Stimulated activated naive CD8-positive, alpha-beta T cell treated with anti-CD3 and anti-CD28 coated beads, Interleukin-15, amount 100 ng/mL, for 72 hours (primary cell): Measurements from ENCODE around the gene COQ8A.

Experiments
- ATAC-seq: fragments of 150-1000 bp; cut with Tn5 transposase; 2 replicates; pipeline ENCODE4 v1.10.0; 2021; ENCODE audit warnings: mild to moderate bottlenecking, moderate library complexity
- DNase-seq, 2 donors: peaks; one replicate each; pipeline ENCODE4 v3.0.0; 2021 to 2022
- H3K27ac Mint-ChIP-seq, 2 donors: one replicate each; pipeline ENCODE4 v1.8.0; 2022; ENCODE audit warnings: mild to moderate bottlenecking in 2 of 2, mixed read lengths in 2 of 2, moderate library complexity in 2 of 2
- H3K27me3 Mint-ChIP-seq: one replicate; pipeline ENCODE4 v1.8.0; 2022; ENCODE audit warnings: mixed read lengths
- H3K4me1 Mint-ChIP-seq: one replicate; pipeline ENCODE4 v1.8.0; 2022; ENCODE audit warnings: mild to moderate bottlenecking, mixed read lengths
- H3K4me3 Mint-ChIP-seq, 2 donors: one replicate each; pipeline ENCODE4 v1.8.0; 2022; ENCODE audit warnings: mild to moderate bottlenecking in 2 of 2, mixed read lengths in 2 of 2, moderate library complexity in 1 of 2
- H3K9me3 Mint-ChIP-seq, 2 donors: one replicate each; pipeline ENCODE4 v1.8.0; 2022; ENCODE audit warnings: mixed read lengths in 2 of 2

COQ8A gene

DNA sequence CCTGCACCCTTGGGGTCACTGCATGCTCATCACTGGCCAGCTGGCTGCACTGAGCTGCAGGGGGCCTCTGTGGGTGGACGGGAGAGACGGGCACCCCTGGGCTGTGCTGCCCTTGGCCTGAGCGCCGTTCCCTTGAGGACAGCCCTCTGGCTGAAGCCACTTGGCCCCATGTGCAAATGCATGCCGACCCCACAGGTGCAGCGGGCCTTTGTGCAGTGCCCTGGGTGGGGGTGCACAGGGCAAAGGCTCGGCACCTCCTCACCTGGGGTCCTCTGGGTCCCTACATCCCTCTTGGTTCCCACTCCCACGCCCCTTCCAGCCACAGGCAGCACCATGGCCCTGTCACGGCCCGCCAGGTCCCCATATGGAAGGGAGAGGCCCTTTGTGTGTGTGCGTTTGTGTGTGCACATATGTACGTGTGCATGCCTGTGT, 41.3 kb downstream of the COQ8A start:
- Mint-ChIP-seq H3K4me1 (no peaks in the 10 kb centered on the region), H3K9me3 (no peaks in the 10 kb centered on the region), H3K4me3 (no peak overlapping the region), H3K27me3 (no peaks in the 10 kb centered on the region), H3K27ac (no peak overlapping the region)
- no peak for DNase-seq
- ATAC-seq = no peak

DNA sequence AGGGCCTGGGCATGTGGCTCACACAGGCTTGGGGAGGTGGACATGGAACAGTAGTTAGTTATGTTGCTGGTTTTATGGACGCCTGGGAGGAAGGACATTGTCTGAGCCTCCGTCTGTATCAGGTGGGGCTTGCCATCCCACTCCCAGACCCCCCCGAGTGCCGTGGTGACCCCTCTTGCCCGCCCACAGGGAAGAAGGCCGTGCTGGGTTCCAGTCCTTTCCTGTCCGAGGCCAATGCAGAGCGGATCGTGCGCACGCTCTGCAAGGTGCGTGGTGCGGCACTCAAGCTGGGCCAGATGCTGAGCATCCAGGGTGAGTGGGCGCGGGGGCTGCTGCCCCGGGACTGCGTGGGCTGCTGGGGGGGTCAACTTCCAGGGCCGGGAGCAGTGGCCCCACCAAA, 41.7 kb downstream of the COQ8A start:
- Mint-ChIP-seq H3K4me3 (no peak overlapping the region), H3K27me3 (no peaks in the 10 kb centered on the region), H3K4me1 (no peaks in the 10 kb centered on the region), H3K27ac (no peak overlapping the region), H3K9me3 (no peaks in the 10 kb centered on the region)
- no peak for DNase-seq
- no peak for ATAC-seq

DNA sequence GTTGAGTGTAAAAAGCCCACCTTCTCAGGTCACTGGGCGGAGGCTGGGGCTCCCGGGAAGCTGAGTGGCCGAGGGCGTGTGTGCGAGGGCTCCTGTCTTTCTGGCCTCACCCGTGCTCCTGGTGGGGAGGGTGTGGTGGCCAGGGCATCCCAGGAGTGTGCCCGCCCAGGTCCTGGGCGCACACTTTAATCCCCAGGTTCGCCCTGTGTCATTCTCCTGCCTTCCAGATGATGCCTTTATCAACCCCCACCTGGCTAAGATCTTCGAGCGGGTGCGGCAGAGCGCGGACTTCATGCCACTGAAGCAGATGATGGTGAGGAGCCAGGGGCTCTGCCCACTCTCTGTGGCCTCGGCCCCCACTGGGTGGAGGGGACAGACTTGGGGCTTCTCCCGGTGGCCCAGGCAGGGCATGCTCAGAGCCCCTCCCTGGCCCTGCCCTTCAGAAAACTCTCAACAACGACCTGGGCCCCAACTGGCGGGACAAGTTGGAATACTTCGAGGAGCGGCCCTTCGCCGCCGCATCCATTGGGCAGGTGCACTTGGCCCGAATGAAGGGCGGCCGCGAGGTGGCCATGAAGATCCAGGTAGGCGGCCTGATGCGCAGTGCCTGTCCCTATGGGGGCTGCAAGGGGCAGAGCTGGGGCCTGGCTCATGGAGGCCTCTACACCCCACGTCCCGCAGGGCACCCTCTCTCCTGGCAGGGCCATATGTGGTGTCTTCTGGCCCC, 42.5 kb downstream of the COQ8A start:
- Mint-ChIP-seq H3K4me3 (no peak overlapping the region), H3K9me3 (no peaks in the 10 kb centered on the region), H3K27ac (no peak overlapping the region), H3K4me1 (no peaks in the 10 kb centered on the region), H3K27me3 (no peaks in the 10 kb centered on the region)
- DNase-seq (no peak), ATAC-seq (no peak)

DNA sequence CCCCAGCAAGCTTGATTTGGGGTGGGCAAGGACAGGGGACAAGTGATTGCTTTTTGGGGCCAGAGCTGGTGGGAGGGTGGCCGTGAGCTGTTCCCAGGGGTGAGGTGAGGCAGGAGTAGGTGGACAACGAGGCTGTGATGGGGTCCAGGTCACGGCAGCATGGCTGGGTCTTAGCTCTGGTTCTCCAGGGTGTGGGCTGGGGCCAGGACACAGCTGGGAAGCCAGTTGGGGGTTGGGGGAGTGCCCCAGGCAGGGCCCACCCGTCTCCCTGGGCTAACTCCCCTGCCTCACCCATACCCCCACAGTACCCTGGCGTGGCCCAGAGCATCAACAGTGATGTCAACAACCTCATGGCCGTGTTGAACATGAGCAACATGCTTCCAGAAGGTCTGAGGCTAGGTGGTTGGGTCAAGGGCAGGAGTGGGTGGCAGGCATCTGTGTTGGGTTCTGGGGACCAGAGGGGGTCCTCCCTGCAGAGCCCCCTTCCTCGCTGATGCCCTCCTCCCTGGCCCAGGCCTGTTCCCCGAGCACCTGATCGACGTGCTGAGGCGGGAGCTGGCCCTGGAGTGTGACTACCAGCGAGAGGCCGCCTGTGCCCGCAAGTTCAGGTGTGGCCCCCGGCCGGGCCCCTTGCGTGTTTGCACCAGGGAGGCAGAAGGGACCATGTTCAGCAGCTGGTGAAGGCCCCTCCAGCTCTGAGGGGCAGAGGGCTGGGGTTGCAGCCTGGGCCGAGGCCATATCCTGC, 43.3 kb downstream of the COQ8A start:
- no peaks in the 10 kb centered on the region for H3K4me1 Mint-ChIP-seq
- no peak overlapping the region for H3K27ac Mint-ChIP-seq
- H3K9me3 Mint-ChIP-seq = no peaks in the 10 kb centered on the region
- no peak overlapping the region for H3K4me3 Mint-ChIP-seq
- DNase-seq = no peak
- no peak for ATAC-seq
- H3K27me3 Mint-ChIP-seq = no peaks in the 10 kb centered on the region

DNA sequence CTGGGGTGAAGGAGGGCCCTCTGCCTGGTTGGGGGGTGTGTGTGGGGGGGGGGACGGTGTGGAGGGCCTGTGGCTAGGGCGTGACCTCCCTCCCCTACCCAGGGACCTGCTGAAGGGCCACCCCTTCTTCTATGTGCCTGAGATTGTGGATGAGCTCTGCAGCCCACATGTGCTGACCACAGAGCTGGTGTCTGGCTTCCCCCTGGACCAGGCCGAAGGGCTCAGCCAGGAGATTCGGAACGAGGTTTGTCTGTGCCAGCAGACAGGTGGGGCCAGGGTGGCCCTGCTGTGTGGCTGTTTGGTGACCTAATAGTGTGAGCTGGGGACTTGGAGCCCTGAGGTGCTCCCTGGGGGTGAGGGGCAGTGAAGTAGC, 43.9 kb downstream of the COQ8A start:
- H3K4me1 Mint-ChIP-seq = peaks cover 5% of the 10 kb centered on the region
- H3K27ac Mint-ChIP-seq = peak overlapping the region in 1 of 2 donors; percentile 76
- H3K27me3 Mint-ChIP-seq = no peaks in the 10 kb centered on the region
- DNase-seq = no peak
- H3K9me3 Mint-ChIP-seq = no peaks in the 10 kb centered on the region
- peak; percentile 11 for ATAC-seq
- H3K4me3 Mint-ChIP-seq = no peak overlapping the region

DNA sequence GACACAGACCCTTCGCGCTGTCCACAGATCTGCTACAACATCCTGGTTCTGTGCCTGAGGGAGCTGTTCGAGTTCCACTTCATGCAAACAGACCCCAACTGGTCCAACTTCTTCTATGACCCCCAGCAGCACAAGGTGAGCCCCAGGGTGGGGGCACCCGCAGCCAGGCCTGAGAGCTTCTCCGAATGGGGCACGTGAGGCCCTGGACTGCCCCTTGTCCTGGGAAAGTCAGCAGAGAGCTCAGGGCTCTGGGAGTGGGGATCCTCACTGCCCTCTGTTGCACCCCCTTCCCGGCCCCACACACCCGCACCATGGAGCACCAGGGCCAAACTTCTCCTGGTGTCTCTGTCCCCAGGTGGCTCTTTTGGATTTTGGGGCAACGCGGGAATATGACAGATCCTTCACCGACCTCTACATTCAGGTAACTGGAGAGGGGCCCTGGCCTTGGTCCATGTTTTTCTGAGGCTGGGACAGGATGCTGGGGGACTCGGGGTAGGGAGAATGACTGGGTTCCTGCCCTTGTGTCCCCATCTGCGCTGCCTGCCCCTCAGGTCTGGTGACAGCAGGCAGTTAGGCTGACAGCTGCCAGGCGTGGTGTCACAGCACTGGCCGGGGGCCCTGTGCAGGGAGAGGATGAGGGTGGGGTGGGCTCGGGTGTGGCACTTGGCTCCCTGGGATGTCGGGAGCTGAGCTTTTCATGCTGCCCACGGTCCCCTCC, 44.6 kb downstream of the COQ8A start:
- Mint-ChIP-seq H3K4me1 (peaks cover 12% of the 10 kb centered on the region), H3K4me3 (no peak overlapping the region), H3K27me3 (no peaks in the 10 kb centered on the region), H3K9me3 (no peaks in the 10 kb centered on the region), H3K27ac (peak overlapping the region in 1 of 2 donors; percentile 76)
- ATAC-seq (no peak), DNase-seq (no peak)

DNA sequence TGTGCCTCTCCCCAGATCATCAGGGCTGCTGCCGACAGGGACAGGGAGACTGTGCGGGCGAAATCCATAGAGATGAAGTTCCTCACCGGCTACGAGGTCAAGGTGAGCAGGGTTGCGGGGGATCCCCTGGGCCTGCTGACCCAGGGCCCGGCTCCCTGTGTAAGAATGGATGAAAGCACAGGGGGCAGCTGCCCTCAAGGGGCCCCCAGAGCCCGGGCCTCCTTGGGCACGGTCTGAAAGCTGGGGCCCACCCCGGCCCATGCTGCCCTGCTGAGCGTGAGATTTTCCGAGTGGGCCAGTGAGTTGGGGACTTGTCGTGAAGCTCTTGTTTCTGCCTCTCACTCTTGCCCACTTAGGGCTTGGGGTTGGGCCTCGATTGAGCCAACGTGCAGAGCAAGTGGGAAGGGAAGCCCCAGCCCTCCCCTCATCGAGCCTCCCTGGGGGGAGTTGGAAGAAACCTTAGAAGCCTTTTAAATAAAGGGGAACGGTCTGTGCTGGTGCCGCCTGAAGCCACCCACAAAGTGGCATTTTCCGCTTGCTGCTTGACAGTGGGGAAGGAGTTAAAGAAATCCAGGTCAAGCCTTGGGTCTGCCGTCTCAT, 45.2 kb downstream of the COQ8A start:
- no peaks in the 10 kb centered on the region for H3K27me3 Mint-ChIP-seq
- ATAC-seq = peak; percentile 6
- H3K4me3 Mint-ChIP-seq = no peak overlapping the region
- no peaks in the 10 kb centered on the region for H3K9me3 Mint-ChIP-seq
- peaks cover 18% of the 10 kb centered on the region for H3K4me1 Mint-ChIP-seq
- DNase-seq = no peak
- peak overlapping the region in 1 of 2 donors; percentile 34 for H3K27ac Mint-ChIP-seq

DNA sequence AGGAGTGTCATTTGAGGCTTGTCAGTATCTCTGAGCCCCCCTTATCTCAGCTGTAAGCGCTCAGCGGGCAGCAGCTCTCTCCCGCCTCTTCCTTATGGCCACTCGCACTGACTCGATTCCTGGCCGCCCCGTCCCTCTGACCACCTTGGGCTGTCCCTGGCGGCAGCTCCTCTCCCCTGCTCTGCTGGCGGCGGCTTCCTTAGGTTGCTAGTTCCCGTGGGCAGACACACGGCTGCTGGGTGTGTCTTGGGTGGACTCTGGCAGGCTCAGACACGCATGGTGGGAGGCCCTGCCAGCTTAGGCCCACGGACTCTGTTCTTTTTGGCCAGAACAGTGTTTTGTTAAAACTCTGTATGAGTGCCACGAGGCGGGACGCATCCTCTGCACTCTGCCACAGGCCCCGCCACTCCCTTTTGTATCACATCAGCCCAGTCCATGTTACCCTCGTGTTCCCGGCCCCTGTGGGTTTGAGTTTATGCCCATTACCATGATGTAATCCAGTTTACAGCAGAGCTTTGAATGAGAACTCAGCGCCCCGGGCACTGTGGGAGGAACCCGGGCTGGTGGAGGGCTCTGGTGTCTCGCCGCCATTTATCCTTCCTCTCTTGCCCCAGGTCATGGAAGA, 45.9 kb downstream of the COQ8A start:
- Mint-ChIP-seq H3K4me3 (no peak overlapping the region), H3K9me3 (no peaks in the 10 kb centered on the region), H3K27me3 (no peaks in the 10 kb centered on the region), H3K4me1 (peaks cover 23% of the 10 kb centered on the region), H3K27ac (no peak overlapping the region)
- no peak for DNase-seq
- ATAC-seq = no peak

DNA sequence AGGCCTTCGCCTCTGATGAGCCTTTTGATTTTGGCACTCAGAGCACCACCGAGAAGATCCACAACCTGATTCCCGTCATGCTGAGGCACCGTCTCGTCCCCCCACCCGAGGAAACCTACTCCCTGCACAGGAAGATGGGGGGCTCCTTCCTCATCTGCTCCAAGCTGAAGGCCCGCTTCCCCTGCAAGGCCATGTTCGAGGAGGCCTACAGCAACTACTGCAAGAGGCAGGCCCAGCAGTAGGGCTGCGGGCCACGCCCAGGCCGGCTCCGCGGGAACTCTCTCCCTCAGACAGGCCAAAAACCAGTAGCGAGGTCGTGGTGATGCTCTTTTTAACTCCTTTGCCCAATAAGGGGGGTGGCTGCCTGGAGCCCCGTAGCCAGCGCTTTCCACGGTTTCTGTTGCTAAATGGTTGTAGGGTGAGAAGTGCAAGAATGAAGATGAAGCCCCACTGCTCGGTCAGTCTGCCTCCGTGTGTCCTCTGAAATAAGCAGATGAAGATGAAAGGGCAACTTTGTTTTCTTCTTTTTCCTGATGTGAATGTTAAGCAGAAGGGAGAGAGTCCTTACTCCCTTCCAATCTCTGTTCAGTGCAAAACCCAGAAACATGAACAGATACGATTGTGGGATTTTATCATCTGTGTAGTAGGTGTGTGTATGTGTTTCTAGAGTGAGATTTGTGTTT, 46.5 kb downstream of the COQ8A start:
- Mint-ChIP-seq H3K4me3 (no peak overlapping the region), H3K27ac (peak overlapping the region in 1 of 2 donors; percentile 78), H3K9me3 (no peaks in the 10 kb centered on the region), H3K4me1 (peaks cover 23% of the 10 kb centered on the region), H3K27me3 (no peaks in the 10 kb centered on the region)
- no peak for DNase-seq
- no peak for ATAC-seq

DNA sequence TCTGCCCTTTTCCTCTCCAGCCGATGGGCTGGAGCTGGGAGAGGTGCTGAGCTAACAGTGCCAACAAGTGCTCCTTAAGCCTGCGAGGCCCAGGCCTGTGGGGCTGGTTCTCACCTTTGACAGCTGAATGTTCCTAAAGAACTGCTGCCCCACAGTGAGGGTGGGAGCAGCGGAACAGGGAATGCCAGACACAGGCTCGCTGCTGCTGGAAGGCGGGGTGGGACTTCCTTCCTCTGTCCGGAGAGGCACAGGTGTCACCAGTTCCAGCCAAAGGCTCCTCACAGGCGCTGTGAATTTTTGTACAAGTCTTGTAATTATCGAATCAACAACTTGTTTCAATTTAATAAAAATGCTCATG, 47.1 kb downstream of the COQ8A start:
- Mint-ChIP-seq H3K27ac (peak overlapping the region in 1 of 2 donors; percentile 78), H3K4me3 (no peak overlapping the region), H3K4me1 (peaks cover 23% of the 10 kb centered on the region), H3K27me3 (no peaks in the 10 kb centered on the region), H3K9me3 (no peaks in the 10 kb centered on the region)
- ATAC-seq (no peak), DNase-seq (no peak)

DNA sequence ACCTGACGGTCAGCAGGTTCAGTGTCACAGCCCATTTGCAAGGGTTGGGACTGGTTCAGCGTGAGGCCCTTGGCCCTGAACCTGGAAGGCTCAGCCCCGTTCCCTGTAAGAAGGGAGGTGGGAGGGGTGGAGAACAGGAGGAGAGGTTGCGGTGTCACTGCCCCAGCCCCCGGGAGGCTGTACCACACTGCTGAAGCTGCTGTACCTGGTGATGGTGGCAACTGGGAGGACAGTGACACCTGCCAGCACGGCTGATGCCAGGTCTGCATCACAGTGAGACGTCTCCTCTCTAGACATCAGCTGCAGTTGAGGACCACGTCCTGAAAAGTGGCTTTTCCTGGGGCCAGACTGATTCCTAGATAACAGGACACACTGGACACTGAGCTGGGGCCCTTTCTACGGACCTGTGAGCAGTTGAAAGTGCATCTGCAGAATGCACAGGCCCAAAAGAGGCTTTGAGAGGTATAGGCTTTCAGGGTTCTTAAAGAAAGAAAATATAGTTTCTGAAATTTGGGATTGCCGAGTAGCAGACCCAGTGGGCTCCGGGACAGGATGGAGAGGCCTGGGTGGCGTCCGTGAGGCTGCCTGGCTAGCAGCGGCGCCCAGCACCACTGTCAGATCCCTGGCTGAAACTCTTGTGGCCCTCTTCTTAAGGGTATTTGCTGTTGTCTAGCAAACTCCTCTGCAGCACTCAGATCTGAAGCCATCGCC, 47.7 kb downstream of the COQ8A start:
- no peak for DNase-seq
- H3K4me3 Mint-ChIP-seq = no peak overlapping the region
- ATAC-seq = no peak
- H3K27ac Mint-ChIP-seq = no peak overlapping the region
- no peaks in the 10 kb centered on the region for H3K9me3 Mint-ChIP-seq
- peaks cover 23% of the 10 kb centered on the region for H3K4me1 Mint-ChIP-seq
- H3K27me3 Mint-ChIP-seq = no peaks in the 10 kb centered on the region

DNA sequence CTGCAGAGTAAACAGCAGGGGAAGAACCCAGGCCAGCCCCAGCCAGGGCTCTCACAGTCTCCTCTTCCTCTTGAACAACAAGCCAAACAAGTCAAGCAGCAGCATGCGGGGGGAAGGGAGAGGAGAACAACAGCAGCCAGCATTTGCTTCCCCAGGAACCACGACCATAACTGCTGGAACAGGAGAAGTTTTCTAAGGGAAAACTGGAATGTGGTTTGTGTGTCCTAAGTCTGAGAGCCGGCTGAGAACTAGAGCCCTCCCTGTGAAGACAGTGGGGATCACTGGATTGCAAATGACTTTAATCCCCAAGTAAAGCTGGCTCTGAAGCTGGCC, 48.2 kb downstream of the COQ8A start:
- Mint-ChIP-seq H3K4me3 (no peak overlapping the region), H3K9me3 (no peaks in the 10 kb centered on the region), H3K4me1 (peaks cover 23% of the 10 kb centered on the region), H3K27ac (no peak overlapping the region), H3K27me3 (no peaks in the 10 kb centered on the region)
- ATAC-seq = no peak
- DNase-seq = no peak

DNA sequence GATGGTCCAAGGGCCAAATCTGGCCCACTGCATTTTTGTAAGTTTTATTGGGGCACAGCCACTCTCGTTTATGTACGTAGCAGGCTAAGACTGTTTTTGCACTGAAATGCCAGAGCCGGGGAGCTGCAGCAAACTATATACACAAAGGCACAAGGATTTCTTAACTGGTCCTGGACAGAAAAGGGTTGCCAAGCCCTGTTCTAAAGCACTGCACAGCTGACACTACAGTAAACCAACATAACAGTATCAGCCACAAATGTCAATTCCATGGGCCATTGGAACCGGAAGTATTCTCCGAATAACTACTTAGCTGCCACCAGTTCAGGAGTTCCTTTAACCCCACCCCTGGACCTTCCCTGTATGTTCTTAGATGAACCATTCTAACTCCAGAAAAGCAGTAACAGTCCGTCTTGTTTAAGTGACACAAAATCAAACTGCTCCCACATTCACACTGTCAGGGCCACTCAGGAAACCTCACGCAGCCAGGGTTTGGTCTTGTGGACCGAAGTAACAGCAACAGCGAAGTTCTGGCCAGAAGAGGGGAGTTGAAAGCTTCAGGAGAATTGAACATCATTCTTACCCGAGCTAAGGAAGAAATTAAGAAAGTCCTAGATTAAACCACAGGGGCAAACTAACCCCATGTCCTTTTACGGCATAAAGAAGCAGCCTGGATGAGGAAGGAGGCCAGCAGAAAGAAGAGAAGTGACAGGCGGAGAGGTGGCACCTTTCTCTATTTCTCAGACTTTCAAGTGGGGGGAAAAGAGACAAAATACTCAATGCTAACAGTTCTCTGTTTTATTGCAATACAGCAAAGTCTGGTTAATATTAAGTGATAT, 49.2 kb downstream of the COQ8A start:
- peak overlapping the region; percentile 27 to 67 for H3K4me3 Mint-ChIP-seq
- peak overlapping the region; percentile 89 to 96 for H3K27ac Mint-ChIP-seq
- H3K4me1 Mint-ChIP-seq = peaks cover 23% of the 10 kb centered on the region
- DNase-seq (no peak), ATAC-seq (no peak)
- no peaks in the 10 kb centered on the region for H3K9me3 Mint-ChIP-seq
- no peaks in the 10 kb centered on the region for H3K27me3 Mint-ChIP-seq
